K562 (cell line): ENCODE data around the gene CCNK. TPM values are rescaled to one million over a fixed set of nuclear protein-coding genes. Genes with fewer than 3 reads are reported as not detected.

Experiments
- ATAC-seq: fragments of 200-7000 bp; cut with Tn5 transposase; 3 replicates; pipeline ENCODE4 v1.9.1; 2020; ENCODE audit warnings: moderate library complexity
- BruUV-seq: library from RNA; stranded (reverse); fragments of 400-500 nt; replicated peaks from 2 replicates; lab custom pipeline; 2021; lab: Mats Ljungman, UMichigan
- CTCF ChIA-PET: fragments of 300-600 bp; formaldehyde crosslinking; extraction: SDS; loops from one replicate; lab custom pipeline; 2021; ENCODE audit warnings: low intra/inter-chr PET ratio; lab: Yijun Ruan, JAX
- POLR2A ChIA-PET: fragments of 300-600, 350-650 bp; sonication (Branson Sonifier 250); formaldehyde crosslinking; extraction: SDS; loops from one replicate; lab custom pipeline; 2021; ENCODE audit warnings: antibody characterized with exemption, inconsistent platforms; lab: Yijun Ruan, JAX
- DNase-seq, 4 experiments: peaks; one replicate each; pipeline versions ENCODE4 v3.0.0 to v3.0.0-alpha.2; 2011 to 2018; ENCODE audit warnings: low spot score in 3 of 4, mixed read lengths in 3 of 4; ENCODE audit errors: extremely low read depth in 1 of 4
- FAIRE-seq: peaks from 2 replicates; lab custom pipeline; 2011; peaks lifted over from hg19 to GRCh38; lab: Jason Lieb, UNC
- H2AFZ ChIP-seq: 2 replicates; pipeline ENCODE4 v1.6.0; 2011; ENCODE audit warnings: low read depth, low read length, control low read depth, inconsistent platforms
- H3K27ac ChIP-seq: fragments of 200-600 bp; 3 replicates; pipeline ENCODE4 v1.8.0; 2011; ENCODE audit warnings: low read depth, mild to moderate bottlenecking, control low read depth, inconsistent platforms, low read length, moderate library complexity, mixed read lengths; ENCODE audit errors: extremely low read depth
- H3K27me3 ChIP-seq, 2 experiments: fragments of 300-600 bp in 1 of 2; 2 replicates in 1 of 2; 3 replicates in 1 of 2; pipeline versions ENCODE4 v1.6.0 to v1.8.0; 2011; ENCODE audit warnings: inconsistent platforms in 2 of 2, low read length in 2 of 2, mild to moderate bottlenecking in 1 of 2, mixed read lengths in 1 of 2, moderate library complexity in 1 of 2; ENCODE audit not compliant: control insufficient read depth in 2 of 2, insufficient read depth in 2 of 2
- H3K36me3 ChIP-seq: fragments of 300-600 bp; 3 replicates; pipeline ENCODE4 v1.8.0; 2011; ENCODE audit warnings: mild to moderate bottlenecking, low read length, inconsistent platforms; ENCODE audit not compliant: control insufficient read depth, insufficient read depth
- H3K4me1 ChIP-seq, 2 experiments: fragments of 200-600 bp in 1 of 2; replicated peaks in 1 of 2; 2 replicates in 1 of 2; 3 replicates in 1 of 2; pipeline versions ENCODE4 v1.5.1 to v1.8.0; 2011; ENCODE audit warnings: inconsistent platforms in 2 of 2, low read length in 2 of 2, mild to moderate bottlenecking in 1 of 2, mixed read lengths in 1 of 2, moderate library complexity in 1 of 2; ENCODE audit not compliant: control insufficient read depth in 2 of 2, insufficient read depth in 2 of 2
- H3K4me2 ChIP-seq: 2 replicates; pipeline ENCODE4 v1.6.1; 2011; ENCODE audit warnings: low read length, control low read depth, inconsistent platforms, mixed read lengths; ENCODE audit not compliant: insufficient read depth
- H3K4me3 ChIP-seq: fragments of 200-600 bp; sonication (generic), shearing (Covaris generic); 2 replicates; pipeline ENCODE4 v1.5.1; 2016; ENCODE audit warnings: control low read depth, inconsistent platforms
- H3K79me2 ChIP-seq: fragments of 200-600 bp; 3 replicates; pipeline ENCODE4 v1.8.0; 2011; ENCODE audit warnings: low read length, inconsistent platforms; ENCODE audit not compliant: control insufficient read depth, insufficient read depth
- H3K9ac ChIP-seq, 2 experiments: 2 replicates each; pipeline versions ENCODE4 v1.6.0 to v1.6.1; 2011; ENCODE audit warnings: low read depth in 2 of 2, low read length in 2 of 2, control low read depth in 1 of 2, inconsistent platforms in 1 of 2, mild to moderate bottlenecking in 1 of 2, mixed read lengths in 1 of 2; ENCODE audit not compliant: insufficient read depth in 1 of 2
- H3K9me1 ChIP-seq: one replicate; pipeline ENCODE4 v1.6.0; 2011; ENCODE audit warnings: inconsistent platforms, mild to moderate bottlenecking, low read length, moderate library complexity; ENCODE audit not compliant: control insufficient read depth, insufficient read depth
- H3K9me3 ChIP-seq: replicated peaks from 2 replicates; pipeline ENCODE4 v1.5.1; 2011; ENCODE audit warnings: low read depth, low read length, inconsistent platforms; ENCODE audit not compliant: control insufficient read depth, insufficient read depth
- H4K20me1 ChIP-seq: replicated peaks from 2 replicates; pipeline ENCODE4 v1.6.1; 2011; ENCODE audit warnings: low read length, inconsistent platforms, mixed read lengths; ENCODE audit not compliant: control insufficient read depth, insufficient read depth
- ADNP ChIP-seq: fragments of 200-800 bp; sonication (Bioruptor generic); IDR thresholded peaks from 2 replicates; pipeline ENCODE4 v1.6.1; 2016; ENCODE audit warnings: missing genetic modification characterization, missing compliant biosample characterization
- ESRRA ChIP-seq: fragments of 450-650 bp; IDR thresholded peaks from 2 replicates; pipeline ENCODE4 v1.6.1; 2014; ENCODE audit warnings: low read depth, mild to moderate bottlenecking, moderate library complexity, borderline replicate concordance
- NCOA4 ChIP-seq: fragments of 450-650 bp; IDR thresholded peaks from 2 replicates; pipeline ENCODE4 v1.6.1; 2018; ENCODE audit warnings: mild to moderate bottlenecking; ENCODE audit not compliant: partially characterized antibody
- SRSF7 ChIP-seq: fragments of 200-400 bp; formaldehyde crosslinking; optimal IDR thresholded peaks from 2 replicates; pipeline ENCODE3; 2017; ENCODE audit warnings: mild to moderate bottlenecking, low read depth, low read length
- TCF3 ChIP-seq: sonication (generic); formaldehyde crosslinking; IDR thresholded peaks from 2 replicates; pipeline ENCODE4 v1.4.0; 2020; ENCODE audit warnings: mild to moderate bottlenecking, missing genetic modification reagents
- ZFP36 ChIP-seq: fragments of 150-350 bp; IDR thresholded peaks from 2 replicates; pipeline ENCODE4 v1.6.1; 2018; ENCODE audit warnings: low read length, low read depth; ENCODE audit not compliant: partially characterized antibody
- ZNF3 ChIP-seq: fragments of 250-450 bp; sonication (Bioruptor Pico); IDR thresholded peaks from 2 replicates; pipeline ENCODE4 v1.5.0; 2021; ENCODE audit warnings: mild to moderate bottlenecking, moderate library complexity
- ZNF507 ChIP-seq: conservative IDR thresholded peaks from 2 replicates; pipeline ENCODE4 v1.6.1; 2017; ENCODE audit warnings: missing genetic modification characterization, missing compliant biosample characterization
- WGBS: fragments of 100-300 bp; shearing (Covaris generic); methylation state at CpG from one replicate; pipeline ENCODE4 v1.1.6; 2016; ENCODE audit warnings: low coverage, mixed read lengths; ENCODE audit not compliant: insufficient coverage; ENCODE audit errors: missing lambda C conversion rate; 5-methylcytosine and 5-hydroxymethylcytosine counted together
- in situ Hi-C: fragments of 300-500 bp; cut with MboI; formaldehyde crosslinking; loops from 4 replicates; pipeline ENCODE4 v1.15.0; 2018; ENCODE audit warnings: inconsistent platforms, mixed read lengths
- intact Hi-C: fragments of 100-400 bp; cut with micrococcal nuclease; formaldehyde crosslinking; loops from 2 replicates; pipeline ENCODE4 v1.14.2; 2022
- polyA plus RNA-seq, 8 experiments: library from polyadenylated mRNA; depleted of rRNA in 4 of 8; stranded (reverse) in 5 of 8; unstranded in 3 of 8; fragments of >200 nt; fragmentation: Nextera tagmentation in 2 of 8; fragmentation: Illumina TruSeq in 1 of 8; extraction: Ambion mirVana in 2 of 8; extraction: Trizol in 1 of 8; gene quantifications; 2 replicates each; pipeline versions ENCODE4 v1.2.1 to v1.2.3, GENCODE V29; 2011 to 2014; ENCODE audit warnings: inconsistent platforms in 1 of 8, missing spikeins in 1 of 8
- total RNA-seq, 7 experiments: library from RNA; depleted of rRNA in 6 of 7; stranded (reverse); fragments of >200 nt in 6 of 7; fragmentation: Illumina TruSeq in 2 of 7; extraction: Trizol in 2 of 7; gene quantifications; 2 replicates each; pipeline versions ENCODE4 v1.2.1 to v1.2.3, GENCODE V29; 2011 to 2021; ENCODE audit warnings: low replicate concordance in 1 of 7
- TF ChIP-seq, protein P1 (sequence below): fragments of 450-650 bp; IDR thresholded peaks from 2 replicates; pipeline ENCODE4 v1.6.1; 2016

CCNK gene
- total and polyA plus RNA-seq, 9 of the 15 experiments (the other 6 are each of a cell fraction or from before 2014, with no cell fraction given): 5.8 to 84.2 (median 16.4) TPM

DNA sequence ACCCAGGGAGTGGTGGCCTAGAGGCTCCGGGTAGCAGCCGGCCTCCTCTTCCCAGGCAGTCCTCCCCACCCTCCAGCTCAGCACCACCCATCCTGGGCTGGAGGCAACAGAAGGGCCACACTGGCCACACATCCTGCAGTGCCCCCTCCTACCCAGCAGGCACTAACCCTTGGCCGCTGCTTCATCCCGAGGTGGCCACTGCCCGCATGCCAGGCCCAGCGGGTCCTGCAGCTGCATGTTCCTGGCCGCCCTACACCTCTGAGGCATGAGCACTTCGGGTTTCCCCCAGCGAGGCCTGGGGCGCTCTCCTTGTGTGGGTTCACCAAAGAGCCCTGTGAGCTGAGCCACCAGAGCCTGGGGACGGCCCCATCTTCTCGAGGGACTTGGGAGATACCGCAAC is 61.4 kb downstream of the CCNK start:
- FAIRE-seq (no peak), ATAC-seq (no peak), DNase-seq (no peak)
- Histone ChIP-seq H3K79me2 (no peaks in the 10 kb centered on the region; the same call in 2 of the 3 replicates), H3K9me1 (peaks cover 3% of the 10 kb centered on the region), H3K27ac (no peak overlapping the region), H4K20me1 (peaks cover 33% of the 10 kb centered on the region), H3K4me1 (peaks cover 13 to 45% of the 10 kb centered on the region in 2 experiments), H3K9ac (no peak overlapping the region), H3K4me2 (no peak overlapping the region), H2AFZ (no peak overlapping the region), H3K9me3 (no peaks in the 10 kb centered on the region), H3K27me3 (no peaks in the 10 kb centered on the region), H3K36me3 (no peaks in the 10 kb centered on the region), H3K4me3 (no peak overlapping the region)
- POLR2A ChIA-PET: no interaction called here
- in situ Hi-C loops (no loop called here), intact Hi-C loops (no loop called here)
- TF ChIP-seq SRSF7: no peak
- TF ChIP-seq TCF3: no peak
- no peak for TF ChIP-seq NCOA4
- TF ChIP-seq ESRRA: no peak
- BruUV-seq: no TSS peak
- WGBS: 64% methylated on average over 8 of the region's 13 CpGs
- CTCF ChIA-PET: no interaction called here

DNA sequence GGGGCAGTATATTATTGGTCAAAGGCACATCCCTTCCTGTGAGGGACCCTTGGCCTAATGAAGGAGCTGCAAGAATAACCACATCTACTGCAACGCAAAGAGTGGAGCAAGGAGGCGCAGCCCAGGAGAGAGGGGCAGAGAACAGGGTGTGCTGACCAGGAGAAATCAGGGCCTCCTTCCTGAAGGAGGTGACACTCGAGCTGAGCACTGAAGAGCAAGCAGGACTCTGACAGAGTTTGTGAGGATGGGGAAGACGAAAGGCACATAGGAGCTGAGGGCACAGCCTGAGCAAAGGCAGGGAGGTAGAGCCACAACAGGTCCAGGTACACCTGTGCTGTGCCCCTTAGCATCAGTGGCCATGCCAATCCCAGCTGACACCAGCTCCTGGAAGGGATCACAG is 62.2 kb downstream of the CCNK start:
- Histone ChIP-seq H3K4me3 (no peak overlapping the region), H2AFZ (no peak overlapping the region), H4K20me1 (peaks cover 30% of the 10 kb centered on the region), H3K79me2 (no peaks in the 10 kb centered on the region; the same call in 2 of the 3 replicates), H3K9me3 (no peaks in the 10 kb centered on the region), H3K9ac (no peak overlapping the region), H3K27me3 (no peaks in the 10 kb centered on the region), H3K36me3 (no peaks in the 10 kb centered on the region), H3K9me1 (peaks cover 3% of the 10 kb centered on the region), H3K4me2 (no peak overlapping the region), H3K4me1 (peaks cover 13 to 43% of the 10 kb centered on the region in 2 experiments), H3K27ac (no peak overlapping the region)
- intact Hi-C loops: no loop called here
- BruUV-seq: no TSS peak
- ATAC-seq (no peak), FAIRE-seq (no peak), DNase-seq (no peak)
- in situ Hi-C loops: no loop called here
- WGBS: 0% methylated on average over 2 of the region's 4 CpGs
- TF ChIP-seq, protein P1, sequence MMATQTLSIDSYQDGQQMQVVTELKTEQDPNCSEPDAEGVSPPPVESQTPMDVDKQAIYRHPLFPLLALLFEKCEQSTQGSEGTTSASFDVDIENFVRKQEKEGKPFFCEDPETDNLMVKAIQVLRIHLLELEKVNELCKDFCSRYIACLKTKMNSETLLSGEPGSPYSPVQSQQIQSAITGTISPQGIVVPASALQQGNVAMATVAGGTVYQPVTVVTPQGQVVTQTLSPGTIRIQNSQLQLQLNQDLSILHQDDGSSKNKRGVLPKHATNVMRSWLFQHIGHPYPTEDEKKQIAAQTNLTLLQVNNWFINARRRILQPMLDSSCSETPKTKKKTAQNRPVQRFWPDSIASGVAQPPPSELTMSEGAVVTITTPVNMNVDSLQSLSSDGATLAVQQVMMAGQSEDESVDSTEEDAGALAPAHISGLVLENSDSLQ: no peak
- TF ChIP-seq ZFP36: peak; percentile 95
- no peak for TF ChIP-seq ZNF507 (tag)
- TF ChIP-seq ZNF3 (CRISPR knock-in tag): no peak
- no peak for TF ChIP-seq ADNP (tag)
- CTCF ChIA-PET: no interaction called here
- POLR2A ChIA-PET: no interaction called here
